ENCODE data around the gene PIK3AP1.

- TF ChIP-seq CTCF (IDR thresholded peaks at IDR 0.05) (no peak), RAD21 (IDR thresholded peaks at IDR 0.05; ENCODE audit: low read length) (no peak), REST (IDR thresholded peaks at IDR 0.05; ENCODE audit: low read depth, low read length) (no peak), TCF12 (IDR thresholded peaks at IDR 0.05) (no peak)
Measured at GRCh38 chr10:96716390-96716789, 3.9 kb downstream of the PIK3AP1 start.
